ENCODE data around the gene DOCK8. TPM values are rescaled to one million over a fixed set of nuclear protein-coding genes. Genes with fewer than 3 reads are reported as not detected.

The DOCK8 gene
- total RNA-seq, 1 experiment from 2014 or later = 1.4 TPM

- Histone ChIP-seq H2BK120ac (ENCODE audit: low read depth, low read length, poor library complexity, severe bottlenecking) (no peak overlapping the region), H4K20me1 (ENCODE audit: control insufficient read depth, insufficient read depth, insufficient read length) (no peaks in the 10 kb centered on the region), H3K4ac (ENCODE audit: low read depth, low read length) (no peak overlapping the region), H3K79me1 (ENCODE audit: insufficient read depth, low read depth, low read length, poor library complexity, severe bottlenecking) (no peaks in the 10 kb centered on the region), H2AFZ (ENCODE audit: low read length) (no peak overlapping the region), H3K18ac (ENCODE audit: insufficient read length, low read depth, low read length) (no peak overlapping the region), H3T11ph (ENCODE audit: low read length) (no peak overlapping the region), H3K56ac (ENCODE audit: insufficient read length, low read depth, low read length) (no peak overlapping the region), H4K91ac (ENCODE audit: insufficient read length, low read depth, low read length) (no peak overlapping the region), H3K4me1 (ENCODE audit: insufficient read depth, low read length) (no peaks in the 10 kb centered on the region), H4K8ac (replicated peaks; ENCODE audit: insufficient read length, low read depth, low read length) (no peak overlapping the region), H3K4me2 (ENCODE audit: insufficient read depth, insufficient read length, low read length) (no peak overlapping the region), H3K23ac (ENCODE audit: insufficient read length, low read depth, low read length) (no peak overlapping the region), H3K23me2 (ENCODE audit: insufficient read length, low read depth, low read length, poor library complexity, severe bottlenecking) (no peaks in the 10 kb centered on the region), H2BK15ac (ENCODE audit: low read depth, low read length) (no peak overlapping the region), H2AK5ac (ENCODE audit: insufficient read length, low read length) (no peak overlapping the region), H2BK20ac (ENCODE audit: low read depth, low read length, poor library complexity, severe bottlenecking) (no peak overlapping the region), H3K9ac (ENCODE audit: extremely low read depth, insufficient read length, low read length) (no peak overlapping the region), H3K27ac (ENCODE audit: insufficient read length, low read depth, low read length) (no peak overlapping the region), H3K14ac (ENCODE audit: insufficient read depth, low read length) (no peak overlapping the region), H2BK5ac (ENCODE audit: insufficient read length, low read length) (no peak overlapping the region), H3K9me3 (ENCODE audit: control insufficient read depth, low read depth, low read length) (no peaks in the 10 kb centered on the region), H3K27me3 (ENCODE audit: insufficient read depth, low read length) (no peaks in the 10 kb centered on the region), H3K79me2 (ENCODE audit: insufficient read depth, low read length) (no peaks in the 10 kb centered on the region), H2BK12ac (ENCODE audit: insufficient read length, low read depth, low read length) (no peak overlapping the region), H4K5ac (ENCODE audit: insufficient read length, low read depth, low read length) (no peak overlapping the region)
- no peaks in the 10 kb centered on the region; the same call in 1 of the 2 replicates for H3K27me3 Mint-ChIP-seq (ENCODE audit: low read depth)
- no peaks in the 10 kb centered on the region for H3K36me3 Mint-ChIP-seq (ENCODE audit: insufficient read depth in 1 of 3, low read depth in 3 of 3)
- WGBS (ENCODE audit: extremely low coverage, insufficient read length, low lambda C conversion rate) = no CpG with 5 or more reads among the region's 6 CpGs
- H3K4me1 Mint-ChIP-seq = no peaks in the 10 kb centered on the region
- no peaks in the 10 kb centered on the region; a peak in 1 of 5 replicates for H3K9me3 Mint-ChIP-seq
- TF ChIP-seq CTCF (conservative IDR thresholded peaks at IDR 0.05) = no peak
- no peak for DNase-seq
- no peak overlapping the region for H3K4me3 Mint-ChIP-seq
- no peak overlapping the region for H3K27ac Mint-ChIP-seq
Measured at GRCh38 chr9:269081-269711, 54.5 kb downstream of the DOCK8 start.
